ENCODE data around the gene SLC15A2.

The SLC15A2 gene

GRCh38 chr3:121976727-121977126 lies 82.5 kb downstream of the SLC15A2 start:
- no peak for TF ChIP-seq CTCF (IDR thresholded peaks at IDR 0.05; ENCODE audit: low read depth, low read length, missing control alignments)
- H3K4me3 ChIP-seq (ENCODE audit: low read depth, low read length), result no peak overlapping the region
- DNase-seq (ENCODE audit: low read depth), result no peak
- in situ Hi-C loops (cut with HindIII; ENCODE audit: low sequenced_read_pairs), result no loop called here

- DNase-seq (ENCODE audit: low read depth), result no peak
- H3K4me3 ChIP-seq (ENCODE audit: low read depth, low read length), result no peak overlapping the region
- in situ Hi-C loops (cut with HindIII; ENCODE audit: low sequenced_read_pairs), result no loop called here
- TF ChIP-seq CTCF (IDR thresholded peaks at IDR 0.05; ENCODE audit: low read depth, low read length, missing control alignments), result no peak
These were observed 85.0 kb downstream of the SLC15A2 start for GRCh38 chr3:121979246-121979645.

GRCh38 chr3:121979734-121980449 lies 85.7 kb downstream of the SLC15A2 start:
- H3K4me3 ChIP-seq (ENCODE audit: low read depth, low read length), result no peak overlapping the region
- no peak for TF ChIP-seq CTCF (IDR thresholded peaks at IDR 0.05; ENCODE audit: low read depth, low read length, missing control alignments)
- no peak for DNase-seq (ENCODE audit: low read depth)
- in situ Hi-C loops (cut with HindIII; ENCODE audit: low sequenced_read_pairs), result no loop called here

GRCh38 chr3:121980450-121980796 lies 86.2 kb downstream of the SLC15A2 start:
- TF ChIP-seq CTCF (IDR thresholded peaks at IDR 0.05; ENCODE audit: low read depth, low read length, missing control alignments), result no peak
- no peak overlapping the region for H3K4me3 ChIP-seq (ENCODE audit: low read depth, low read length)
- DNase-seq (ENCODE audit: low read depth), result no peak
- in situ Hi-C loops (cut with HindIII; ENCODE audit: low sequenced_read_pairs), result no loop called here

GRCh38 chr3:121981473-121981872 lies 87.3 kb downstream of the SLC15A2 start:
- DNase-seq (ENCODE audit: low read depth), result no peak
- TF ChIP-seq CTCF (IDR thresholded peaks at IDR 0.05; ENCODE audit: low read depth, low read length, missing control alignments), result no peak

GRCh38 chr3:121985846-121986245 lies 91.6 kb downstream of the SLC15A2 start:
- peak; percentile 63 for DNase-seq (ENCODE audit: low read depth)
- TF ChIP-seq CTCF (IDR thresholded peaks at IDR 0.05; ENCODE audit: low read depth, low read length, missing control alignments), result no peak
- H3K4me3 ChIP-seq (ENCODE audit: low read depth, low read length), result no peak overlapping the region
- in situ Hi-C loops (cut with HindIII; ENCODE audit: low sequenced_read_pairs), result no loop called here

More at GRCh38 chr3:121981473-121981872, 87.3 kb downstream of the SLC15A2 start:
- no peak overlapping the region for H3K4me3 ChIP-seq (ENCODE audit: low read depth, low read length)
- in situ Hi-C loops (cut with HindIII; ENCODE audit: low sequenced_read_pairs), result no loop called here

All from astrocyte of the cerebellum (primary cell).